ENCODE data around the gene LCOR.

The LCOR gene

GRCh38 chr10:96904648-96905047, 72.5 kb downstream of the LCOR start:
- ATAC-seq (replicated peaks; ENCODE audit: extremely low read depth, poor library complexity, severe bottlenecking) (no peak), DNase-seq (ENCODE audit: low spot score in 2 of 2) (no peak)
- Mint-ChIP-seq H3K4me3 (no peak overlapping the region), H3K27me3 (no peaks in the 10 kb centered on the region), H3K9me3 (no peaks in the 10 kb centered on the region), H3K36me3 (ENCODE audit: insufficient read depth) (peaks cover 14% of the 10 kb centered on the region), H3K4me1 (peaks cover 34% of the 10 kb centered on the region), H3K27ac (ENCODE audit: low read depth) (peak overlapping the region; percentile 22)

- H3K4me1 Mint-ChIP-seq, result peaks cover 36% of the 10 kb centered on the region
- peaks cover 11% of the 10 kb centered on the region for H3K36me3 Mint-ChIP-seq (ENCODE audit: insufficient read depth)
- no peaks in the 10 kb centered on the region for H3K27me3 Mint-ChIP-seq
- no peaks in the 10 kb centered on the region for H3K9me3 Mint-ChIP-seq
- DNase-seq (ENCODE audit: low spot score in 2 of 2), result no peak
- ATAC-seq (replicated peaks; ENCODE audit: extremely low read depth, poor library complexity, severe bottlenecking), result no peak
- H3K27ac Mint-ChIP-seq (ENCODE audit: low read depth), result no peak overlapping the region
- H3K4me3 Mint-ChIP-seq, result no peak overlapping the region
Measured at GRCh38 chr10:96906864-96907263, 74.8 kb downstream of the LCOR start.

- ATAC-seq (replicated peaks; ENCODE audit: extremely low read depth, poor library complexity, severe bottlenecking), result no peak
- DNase-seq (ENCODE audit: low spot score in 2 of 2), result no peak
- Mint-ChIP-seq H3K4me3 (no peak overlapping the region), H3K27ac (ENCODE audit: low read depth) (peak overlapping the region; percentile 50), H3K36me3 (ENCODE audit: insufficient read depth) (peaks cover 16% of the 10 kb centered on the region), H3K9me3 (no peaks in the 10 kb centered on the region), H3K4me1 (peaks cover 25% of the 10 kb centered on the region), H3K27me3 (no peaks in the 10 kb centered on the region)
Measured at GRCh38 chr10:96910488-96911395, 78.6 kb downstream of the LCOR start.

- Mint-ChIP-seq H3K4me1 (peaks cover 30% of the 10 kb centered on the region), H3K27ac (ENCODE audit: low read depth) (peak overlapping the region; percentile 82), H3K9me3 (no peaks in the 10 kb centered on the region), H3K27me3 (no peaks in the 10 kb centered on the region), H3K36me3 (ENCODE audit: insufficient read depth) (peaks cover 16% of the 10 kb centered on the region), H3K4me3 (no peak overlapping the region)
- DNase-seq (ENCODE audit: low spot score in 2 of 2), result no peak
- ATAC-seq (replicated peaks; ENCODE audit: extremely low read depth, poor library complexity, severe bottlenecking), result no peak
Measured at GRCh38 chr10:96912405-96912804, 80.3 kb downstream of the LCOR start.

GRCh38 chr10:96913906-96914305, 81.8 kb downstream of the LCOR start:
- H3K4me3 Mint-ChIP-seq, result no peak overlapping the region

GRCh38 chr10:96917628-96918027, 85.5 kb downstream of the LCOR start:
- Mint-ChIP-seq H3K36me3 (ENCODE audit: insufficient read depth) (peaks cover 6% of the 10 kb centered on the region), H3K4me1 (peaks cover 47% of the 10 kb centered on the region), H3K9me3 (no peaks in the 10 kb centered on the region), H3K4me3 (no peak overlapping the region), H3K27me3 (no peaks in the 10 kb centered on the region), H3K27ac (ENCODE audit: low read depth) (peak overlapping the region; percentile 40)
- DNase-seq (ENCODE audit: low spot score in 2 of 2) (no peak), ATAC-seq (replicated peaks; ENCODE audit: extremely low read depth, poor library complexity, severe bottlenecking) (no peak)

More at GRCh38 chr10:96913906-96914305, 81.8 kb downstream of the LCOR start:
- DNase-seq (ENCODE audit: low spot score in 2 of 2) (no peak), ATAC-seq (replicated peaks; ENCODE audit: extremely low read depth, poor library complexity, severe bottlenecking) (no peak)
- Mint-ChIP-seq H3K27ac (ENCODE audit: low read depth) (no peak overlapping the region), H3K9me3 (no peaks in the 10 kb centered on the region), H3K36me3 (ENCODE audit: insufficient read depth) (peaks cover 8% of the 10 kb centered on the region), H3K27me3 (no peaks in the 10 kb centered on the region), H3K4me1 (peaks cover 42% of the 10 kb centered on the region)

GRCh38 chr10:96918214-96919002, 86.3 kb downstream of the LCOR start:
- H3K4me3 Mint-ChIP-seq, result no peak overlapping the region
- no peak for ATAC-seq (replicated peaks; ENCODE audit: extremely low read depth, poor library complexity, severe bottlenecking)
- H3K27me3 Mint-ChIP-seq, result no peaks in the 10 kb centered on the region
- no peaks in the 10 kb centered on the region for H3K9me3 Mint-ChIP-seq
- no peak for DNase-seq (ENCODE audit: low spot score in 2 of 2)
- H3K27ac Mint-ChIP-seq (ENCODE audit: low read depth), result peak overlapping the region; percentile 40
- peaks cover 42% of the 10 kb centered on the region for H3K4me1 Mint-ChIP-seq
- H3K36me3 Mint-ChIP-seq (ENCODE audit: insufficient read depth), result peaks cover 3% of the 10 kb centered on the region

GRCh38 chr10:96919785-96920430, 87.8 kb downstream of the LCOR start:
- H3K27me3 Mint-ChIP-seq, result no peaks in the 10 kb centered on the region
- DNase-seq (ENCODE audit: low spot score in 2 of 2), result no peak
- H3K36me3 Mint-ChIP-seq (ENCODE audit: insufficient read depth), result peaks cover 2% of the 10 kb centered on the region
- peaks cover 47% of the 10 kb centered on the region for H3K4me1 Mint-ChIP-seq
- H3K27ac Mint-ChIP-seq (ENCODE audit: low read depth), result peak overlapping the region; percentile 36
- H3K9me3 Mint-ChIP-seq, result no peaks in the 10 kb centered on the region
- no peak for ATAC-seq (replicated peaks; ENCODE audit: extremely low read depth, poor library complexity, severe bottlenecking)
- H3K4me3 Mint-ChIP-seq, result no peak overlapping the region

- Mint-ChIP-seq H3K4me3 (no peak overlapping the region), H3K4me1 (peaks cover 53% of the 10 kb centered on the region), H3K27ac (ENCODE audit: low read depth) (no peak overlapping the region), H3K27me3 (no peaks in the 10 kb centered on the region), H3K36me3 (ENCODE audit: insufficient read depth) (peaks cover 2% of the 10 kb centered on the region), H3K9me3 (no peaks in the 10 kb centered on the region)
- ATAC-seq (replicated peaks; ENCODE audit: extremely low read depth, poor library complexity, severe bottlenecking) (no peak), DNase-seq (ENCODE audit: low spot score in 2 of 2) (no peak)
Measured at GRCh38 chr10:96921655-96922054, 89.6 kb downstream of the LCOR start.

- DNase-seq (ENCODE audit: low spot score in 2 of 2), result no peak
- H3K4me3 Mint-ChIP-seq, result no peak overlapping the region
- no peak overlapping the region for H3K27ac Mint-ChIP-seq (ENCODE audit: low read depth)
- ATAC-seq (replicated peaks; ENCODE audit: extremely low read depth, poor library complexity, severe bottlenecking), result no peak
- H3K4me1 Mint-ChIP-seq, result peaks cover 43% of the 10 kb centered on the region
- no peaks in the 10 kb centered on the region for H3K27me3 Mint-ChIP-seq
- no peaks in the 10 kb centered on the region for H3K9me3 Mint-ChIP-seq
- H3K36me3 Mint-ChIP-seq (ENCODE audit: insufficient read depth), result peaks cover 5% of the 10 kb centered on the region
Measured at GRCh38 chr10:96922978-96923948, 91.2 kb downstream of the LCOR start.

- DNase-seq (ENCODE audit: low spot score in 2 of 2) (no peak), ATAC-seq (replicated peaks; ENCODE audit: extremely low read depth, poor library complexity, severe bottlenecking) (no peak)
- no peak overlapping the region for H3K27ac Mint-ChIP-seq (ENCODE audit: low read depth)
- H3K9me3 Mint-ChIP-seq, result no peaks in the 10 kb centered on the region
- no peaks in the 10 kb centered on the region for H3K27me3 Mint-ChIP-seq
- H3K4me3 Mint-ChIP-seq, result no peak overlapping the region
- H3K36me3 Mint-ChIP-seq (ENCODE audit: insufficient read depth), result peaks cover 5% of the 10 kb centered on the region
- peaks cover 46% of the 10 kb centered on the region for H3K4me1 Mint-ChIP-seq
Measured at GRCh38 chr10:96924861-96925260, 92.8 kb downstream of the LCOR start.

- Mint-ChIP-seq H3K4me1 (peaks cover 31% of the 10 kb centered on the region), H3K4me3 (no peak overlapping the region), H3K36me3 (ENCODE audit: insufficient read depth) (peaks cover 3% of the 10 kb centered on the region), H3K27ac (ENCODE audit: low read depth) (no peak overlapping the region), H3K27me3 (no peaks in the 10 kb centered on the region), H3K9me3 (no peaks in the 10 kb centered on the region)
- no peak for ATAC-seq (replicated peaks; ENCODE audit: extremely low read depth, poor library complexity, severe bottlenecking)
- DNase-seq (ENCODE audit: low spot score in 2 of 2), result no peak
Measured at GRCh38 chr10:96930469-96930868, 98.4 kb downstream of the LCOR start.

Data from central memory CD8-positive, alpha-beta T cell (primary cell).